ENCODE results near the gene RNF34. TPM values are rescaled to one million over a fixed set of nuclear protein-coding genes. Genes with fewer than 3 reads are reported as not detected.

RNF34 gene
- total RNA-seq, 1 donor from 2014 or later, result 39.5 TPM

DNA sequence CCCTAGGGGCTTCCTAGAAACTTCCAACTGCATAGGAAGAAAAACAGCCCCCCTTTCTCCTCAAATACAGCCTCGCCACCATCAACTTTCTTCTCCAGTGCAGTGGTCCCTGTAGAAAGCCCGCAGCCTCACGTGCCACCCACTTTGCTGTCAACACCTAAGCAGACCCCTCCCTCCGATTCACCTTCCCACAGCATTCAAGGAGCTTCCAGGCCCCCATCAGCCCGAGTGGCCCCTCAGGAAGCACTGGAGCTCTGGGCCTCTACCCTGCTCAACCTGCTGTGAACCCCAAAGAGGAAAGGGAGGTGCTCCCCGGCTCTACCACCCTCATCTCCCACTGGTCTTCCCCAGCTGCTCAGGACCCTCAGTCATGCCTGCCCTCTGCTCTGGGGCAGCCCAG, 55.0 kb downstream of the RNF34 start:
- DNase-seq (ENCODE audit: low spot score), result no peak
- intact Hi-C loops (cut with DNase I), result no loop called here
- no peak for ATAC-seq

DNA sequence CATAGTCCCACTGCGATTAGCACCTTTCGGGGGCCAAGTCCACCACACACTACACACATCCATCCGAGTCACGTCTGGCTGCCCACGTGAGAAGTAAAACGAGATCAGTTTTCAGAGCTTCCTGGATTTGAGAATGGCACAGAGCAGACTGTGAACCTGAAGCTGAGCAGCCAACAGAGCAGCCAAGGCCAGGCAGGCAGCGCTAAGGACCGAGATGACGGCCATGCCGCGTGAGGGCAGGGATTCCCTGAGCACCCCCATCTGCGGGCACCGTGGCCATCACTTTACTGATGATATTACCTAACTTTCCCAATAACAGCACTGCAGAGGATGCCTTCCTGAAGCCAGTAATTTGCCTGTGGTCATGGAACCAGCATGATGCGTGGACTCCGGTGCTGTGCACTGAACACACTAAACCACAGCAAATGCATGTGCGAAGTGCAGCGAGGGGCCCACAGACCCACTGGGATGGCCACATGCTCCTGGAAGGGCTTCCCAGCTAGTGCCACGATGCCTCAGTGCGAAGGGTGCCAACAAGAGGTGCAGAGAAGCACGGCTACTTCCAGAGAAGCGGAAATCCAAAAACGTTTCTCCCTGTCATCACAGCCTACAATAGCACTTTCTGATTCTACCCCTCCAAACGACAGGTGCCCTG, 56.0 kb downstream of the RNF34 start:
- DNase-seq (ENCODE audit: low spot score) (no peak), ATAC-seq (no peak)
- intact Hi-C loops (cut with DNase I), result no loop called here

DNA sequence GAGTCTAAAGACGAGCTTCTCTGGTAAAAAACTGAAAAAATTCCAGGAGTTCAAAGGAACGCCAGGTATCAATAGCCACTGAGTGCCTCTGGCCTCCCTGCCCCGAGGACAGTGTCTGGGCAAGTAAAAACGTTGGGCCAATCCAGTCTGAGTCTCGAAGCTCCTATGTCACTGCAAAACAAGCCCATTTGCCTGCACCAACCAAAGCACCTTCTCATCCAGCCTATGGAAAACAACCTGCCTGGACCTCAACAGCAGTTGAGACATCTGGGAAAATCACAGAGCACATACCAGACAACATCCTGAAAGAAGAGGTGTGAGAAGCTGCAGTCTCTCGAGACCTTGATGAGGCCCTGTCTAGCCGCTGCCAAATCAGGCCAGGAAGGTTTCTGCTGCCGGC, 56.6 kb downstream of the RNF34 start:
- intact Hi-C loops (cut with DNase I), result no loop called here
- ATAC-seq, result no peak
- no peak for DNase-seq (ENCODE audit: low spot score)

GRCh38 chr12:121461048-121461447, 61.1 kb downstream of the RNF34 start:
- DNase-seq (ENCODE audit: low spot score) (no peak), ATAC-seq (peak; percentile 52)
- intact Hi-C loops (cut with DNase I), result no loop called here

DNA sequence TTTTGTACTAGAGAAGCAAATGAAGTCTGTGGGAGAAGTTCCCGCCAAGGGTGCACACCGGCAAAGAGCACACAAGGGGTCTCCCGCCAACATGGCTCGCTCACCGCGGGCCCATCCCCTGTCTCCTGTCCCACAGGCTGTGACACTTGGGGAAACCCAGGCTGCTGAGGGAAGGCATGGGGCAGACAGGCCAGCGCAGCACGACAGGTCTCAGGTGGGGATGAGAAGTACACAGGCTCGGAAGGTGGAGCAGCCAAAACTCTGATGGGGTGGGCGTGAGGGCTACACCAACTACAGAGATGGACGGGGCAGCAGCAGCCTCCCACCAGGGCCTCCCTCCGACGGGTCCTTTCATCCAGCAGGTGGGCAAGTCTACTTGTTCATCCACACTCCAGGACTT, 64.4 kb downstream of the RNF34 start:
- ATAC-seq, result no peak
- DNase-seq (ENCODE audit: low spot score), result no peak
- intact Hi-C loops (cut with DNase I), result no loop called here

DNA sequence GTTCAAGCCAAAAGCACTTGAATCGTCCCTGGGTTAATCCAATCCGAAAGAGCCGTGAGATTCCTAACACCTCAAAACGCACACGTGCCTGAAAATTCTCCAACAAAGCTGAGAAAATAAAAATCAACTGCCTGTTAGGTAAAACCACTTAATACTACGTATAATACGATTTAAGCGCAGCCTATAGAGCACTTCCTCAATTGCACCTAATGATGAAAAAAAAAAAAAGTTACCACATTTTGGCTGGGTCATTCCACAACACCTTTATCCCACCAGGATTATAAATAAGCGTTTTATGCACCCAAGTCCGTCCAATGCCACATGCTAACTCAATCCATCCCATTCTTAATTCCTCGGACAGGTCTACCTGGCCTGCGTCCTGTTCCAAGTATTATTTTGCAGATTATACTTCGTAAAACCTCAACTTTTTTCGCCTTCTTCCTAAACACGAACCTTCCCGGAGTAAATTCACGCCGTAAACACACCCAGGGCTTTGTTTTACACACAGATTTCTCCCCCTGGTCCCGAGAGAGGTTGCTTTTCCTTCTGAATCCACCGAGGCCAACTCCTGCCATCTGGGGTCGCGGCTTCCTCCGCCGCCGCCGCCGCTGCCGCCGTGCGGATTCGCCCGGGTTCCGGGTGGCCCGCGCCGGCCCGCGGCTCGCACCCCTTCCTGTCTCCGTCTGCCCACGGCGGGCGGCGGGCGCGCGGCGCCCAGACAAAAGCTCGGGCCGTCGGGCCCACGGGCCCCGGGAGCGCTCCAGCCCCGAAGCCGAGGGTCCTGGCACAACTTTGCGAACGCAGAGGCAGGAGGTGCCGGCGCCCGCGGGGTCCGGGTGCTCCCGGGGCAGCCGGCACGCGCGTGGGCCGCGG, 66.2 kb downstream of the RNF34 start:
- intact Hi-C loops (cut with DNase I), result no loop called here
- no peak for DNase-seq (ENCODE audit: low spot score)
- ATAC-seq, result no peak

DNA sequence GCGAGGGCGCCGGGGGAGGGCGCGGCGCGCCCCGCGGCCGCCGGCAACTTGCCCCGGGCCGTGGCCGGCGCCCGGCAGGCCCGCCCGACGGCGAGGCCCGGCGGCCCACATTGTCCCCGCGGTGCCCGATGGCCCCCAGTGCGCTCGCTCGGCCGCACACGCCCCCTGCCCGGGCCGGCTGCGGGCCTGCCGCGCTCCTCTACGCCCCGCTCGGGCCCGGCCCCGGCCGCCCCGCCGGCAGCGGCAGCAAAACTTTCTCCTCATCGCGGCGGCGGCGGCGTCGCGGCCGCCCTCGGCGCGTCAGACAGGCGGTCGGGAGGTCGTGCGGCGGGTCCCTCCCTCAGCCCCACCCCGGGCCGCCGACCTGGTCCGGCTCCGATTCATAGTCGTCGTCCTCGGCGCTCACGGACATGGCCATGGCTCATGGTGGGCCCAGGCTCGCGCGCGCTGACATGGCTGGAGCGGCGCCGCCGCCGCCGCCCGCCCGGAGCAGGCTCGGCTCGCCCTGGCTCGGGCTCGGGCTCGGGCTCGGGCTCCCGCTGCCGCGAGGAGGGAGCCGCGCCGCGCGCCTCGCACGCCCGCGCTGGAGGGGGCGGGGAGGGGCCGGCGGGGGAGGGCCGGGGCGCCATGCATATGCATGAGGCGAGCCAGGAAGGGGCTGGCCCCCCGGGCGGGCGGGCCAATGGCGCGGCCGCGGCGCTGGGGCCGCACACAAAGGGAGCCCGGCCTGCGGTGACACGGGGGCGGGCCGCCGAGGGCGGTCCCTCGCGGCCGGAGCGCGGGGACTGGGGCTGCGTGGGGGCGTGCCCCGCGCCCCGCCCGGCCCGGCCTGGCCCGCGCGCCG, 67.1 kb downstream of the RNF34 start:
- intact Hi-C loops (cut with DNase I), result no loop called here
- ATAC-seq (peak; percentile 93), DNase-seq (ENCODE audit: low spot score) (peak; percentile 91)

DNA sequence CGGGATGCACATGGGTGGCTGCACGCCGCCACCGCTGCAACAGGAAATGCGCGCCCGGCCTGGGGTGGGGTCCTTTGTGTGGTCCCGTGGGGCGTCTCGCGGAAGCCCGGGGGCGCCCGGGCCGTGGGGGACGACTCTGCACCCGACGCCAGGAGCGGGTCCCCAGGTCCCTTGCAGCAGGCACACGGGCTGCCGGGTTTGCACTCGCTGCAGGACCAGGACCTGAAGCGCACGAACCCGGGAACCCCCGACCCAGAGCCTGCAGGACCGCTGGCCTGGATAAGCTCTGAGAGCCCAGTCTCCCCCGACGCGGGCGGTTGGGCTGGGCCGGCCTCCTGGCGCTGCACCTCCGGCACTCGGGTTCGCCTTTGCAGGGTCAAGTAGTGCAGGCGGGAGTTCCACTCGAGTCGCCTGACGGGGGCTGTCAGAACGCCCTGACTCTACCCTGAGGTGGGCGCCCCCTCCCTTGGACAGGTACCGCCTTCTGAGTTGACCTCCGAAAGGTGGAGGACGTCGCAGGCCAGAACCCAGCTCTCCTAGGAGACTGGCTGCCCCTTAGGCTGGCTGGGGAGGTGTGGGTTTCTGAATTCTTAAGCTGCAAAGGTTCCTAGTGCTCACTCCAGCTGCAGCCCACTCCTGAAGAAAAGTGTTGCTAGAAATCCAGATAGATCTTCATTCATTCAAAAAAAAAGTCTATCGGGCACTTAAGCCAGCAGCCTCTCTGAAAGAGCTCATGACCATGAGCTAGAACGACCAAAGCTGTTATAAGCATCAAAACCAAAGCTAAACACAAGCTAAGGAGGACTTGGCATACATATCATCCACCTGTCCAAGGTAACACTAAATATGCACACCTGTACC, 68.0 kb downstream of the RNF34 start:
- ATAC-seq, result peak; percentile 46
- DNase-seq (ENCODE audit: low spot score), result peak; percentile 72
- intact Hi-C loops (cut with DNase I), result no loop called here

DNA sequence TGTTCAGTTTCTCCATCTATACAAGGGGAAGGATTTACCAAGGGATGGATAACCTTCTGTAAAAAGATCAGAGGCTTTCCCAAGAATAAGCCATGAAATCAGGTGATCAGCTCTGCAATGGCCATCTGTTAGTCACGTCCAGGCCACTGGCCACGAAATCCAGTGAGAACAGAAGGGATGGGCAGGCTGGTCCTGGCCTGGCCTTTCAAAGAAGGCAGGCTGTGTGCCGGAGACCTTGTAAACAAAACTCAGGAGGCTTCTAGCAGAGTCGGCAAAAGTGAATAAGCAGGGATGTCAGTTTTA, 68.5 kb downstream of the RNF34 start:
- ATAC-seq, result peak; percentile 38
- no peak for DNase-seq (ENCODE audit: low spot score)
- intact Hi-C loops (cut with DNase I), result no loop called here

GRCh38 chr12:121470751-121471150, 70.8 kb downstream of the RNF34 start:
- ATAC-seq (no peak), DNase-seq (ENCODE audit: low spot score) (no peak)
- intact Hi-C loops (cut with DNase I), result no loop called here

DNA sequence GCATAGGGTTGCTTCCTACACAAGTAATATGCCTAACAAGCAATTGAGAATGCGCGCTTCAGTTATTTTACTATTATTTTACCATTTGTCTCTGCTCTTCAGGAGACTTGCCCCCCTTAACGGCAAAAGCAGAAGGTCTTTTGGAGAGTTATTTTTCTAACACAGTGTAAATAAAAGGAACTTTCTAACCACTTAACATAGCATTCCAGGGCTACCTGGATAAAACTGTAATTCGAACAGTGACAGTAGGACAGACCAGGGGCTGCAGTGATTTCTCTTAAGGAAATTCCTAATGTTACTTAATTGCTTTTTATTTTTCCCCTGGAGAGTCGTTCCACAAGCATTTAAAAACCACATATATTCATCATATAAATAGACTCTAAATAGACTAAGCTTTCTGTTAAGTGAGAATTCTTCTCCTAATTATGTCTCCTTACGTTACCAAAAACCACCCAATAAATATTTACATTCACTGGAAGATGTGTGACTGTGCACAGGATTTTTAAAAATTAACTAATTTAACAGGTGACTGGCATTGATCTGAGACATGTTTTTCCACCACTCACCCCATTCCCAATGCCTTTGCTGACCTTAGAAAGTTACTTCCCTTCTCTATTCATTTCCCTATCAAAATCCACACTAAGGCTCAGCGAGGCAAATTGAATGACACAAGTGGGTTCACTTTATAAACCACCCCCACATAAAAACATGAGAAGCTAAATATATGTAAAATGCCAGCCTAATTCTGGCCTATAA, 72.4 kb downstream of the RNF34 start:
- no peak for DNase-seq (ENCODE audit: low spot score)
- no peak for ATAC-seq
- intact Hi-C loops (cut with DNase I), result no loop called here

Small RNAs within 50 kb of the gene (microRNA-seq; reads per million reads assigned to microRNA genes)
- gene MIR7107, result not detected

Other genes with a start within 250 kb of the RNF34 start
- gene P2RX4, start 190.0 kb upstream of the RNF34 start, total RNA-seq, result 24.2 TPM
- 32.5 TPM for gene CAMKK2, start 103.4 kb upstream of the RNF34 start, total RNA-seq
- gene ANAPC5, start 47.7 kb upstream of the RNF34 start, total RNA-seq, result 113 TPM
- gene KDM2B, start 180.9 kb downstream of the RNF34 start, total RNA-seq, result 22.9 TPM
- 14.0 TPM for gene ORAI1, start 226.4 kb downstream of the RNF34 start, total RNA-seq

Data from sciatic nerve (tissue), 2 donors.